GM12878 (cell line): ENCODE data around the gene SLCO3A1. TPM values are rescaled to one million over a fixed set of nuclear protein-coding genes. Genes with fewer than 3 reads are reported as not detected.

ENCODE experiments used
- ATAC-seq: fragments of 200-7000 bp; cut with Tn5 transposase; 3 replicates; pipeline ENCODE4 v1.9.1; 2020; ENCODE audit warnings: mild to moderate bottlenecking, moderate library complexity
- BruUV-seq: library from RNA; stranded (reverse); fragments of 400-500 nt; replicated peaks from 2 replicates; lab custom pipeline; 2021; lab: Mats Ljungman, UMichigan
- CTCF ChIA-PET: fragments of 300-600 bp; sonication (Branson Sonifier 250); formaldehyde crosslinking; extraction: SDS; loops from one replicate; lab custom pipeline; 2021; ENCODE audit warnings: inconsistent platforms; lab: Yijun Ruan, JAX
- POLR2A ChIA-PET: fragments of 350-600 bp; formaldehyde crosslinking; extraction: SDS; loops from one replicate; lab custom pipeline; 2021; ENCODE audit warnings: inconsistent platforms; lab: Charles Lee
- RAD21 ChIA-PET: fragments of 300-600 bp; sonication (Branson Sonifier 250); formaldehyde crosslinking; loops from one replicate; lab custom pipeline; 2023; ENCODE audit warnings: antibody characterized with exemption; ENCODE audit not compliant: unreplicated experiment; lab: Charles Lee
- SMC1A ChIA-PET: fragments of 300-600 bp; sonication (Branson Sonifier 250); formaldehyde crosslinking; loops from one replicate; lab custom pipeline; 2023; ENCODE audit not compliant: unreplicated experiment, uncharacterized antibody; lab: Charles Lee
- DNase-seq: peaks from one replicate; pipeline ENCODE4 v3.0.0-alpha.2; 2011; ENCODE audit warnings: low read depth, low spot score
- FAIRE-seq: peaks from 3 replicates; lab custom pipeline; 2011; peaks lifted over from hg19 to GRCh38; lab: Jason Lieb, UNC
- H2AFZ ChIP-seq: 2 replicates; pipeline ENCODE4 v1.6.0; 2011; ENCODE audit warnings: low read depth, low read length, control low read depth; ENCODE audit not compliant: control insufficient read depth
- H3K27ac ChIP-seq: 2 replicates; pipeline ENCODE4 v1.5.1; 2011; ENCODE audit warnings: control low read depth; ENCODE audit not compliant: control insufficient read depth, insufficient read depth
- H3K27me3 ChIP-seq, 2 experiments: replicated peaks in 1 of 2; 2 replicates each; pipeline versions ENCODE4 v1.6.0 to v1.6.1; 2011; ENCODE audit warnings: low read length in 1 of 2; ENCODE audit not compliant: control insufficient read depth in 2 of 2, insufficient read depth in 2 of 2
- H3K36me3 ChIP-seq, 2 experiments: 2 replicates each; pipeline ENCODE4 v1.5.1; 2011; ENCODE audit warnings: low read length in 1 of 2; ENCODE audit not compliant: control insufficient read depth in 2 of 2, insufficient read depth in 2 of 2
- H3K4me1 ChIP-seq: 2 replicates; pipeline ENCODE4 v1.6.1; 2011; ENCODE audit warnings: mild to moderate bottlenecking, low read length, moderate library complexity, mixed read lengths; ENCODE audit not compliant: control insufficient read depth, insufficient read depth
- H3K4me2 ChIP-seq: 2 replicates; pipeline ENCODE4 v1.6.0; 2011; ENCODE audit warnings: control low read depth; ENCODE audit not compliant: control insufficient read depth, insufficient read depth
- H3K4me3 ChIP-seq: fragments of 200-600 bp; sonication (generic); 2 replicates; pipeline ENCODE4 v1.5.1; 2016
- H3K79me2 ChIP-seq: 2 replicates; pipeline ENCODE4 v1.6.0; 2011; ENCODE audit warnings: low read length; ENCODE audit not compliant: control insufficient read depth, insufficient read depth
- H3K9ac ChIP-seq: 2 replicates; pipeline ENCODE4 v1.8.0; 2011; ENCODE audit warnings: low read length, control low read depth, mixed read lengths; ENCODE audit not compliant: control insufficient read depth, insufficient read depth
- H3K9me3 ChIP-seq: replicated peaks from 3 replicates; pipeline ENCODE4 v1.5.1; 2011; ENCODE audit warnings: mild to moderate bottlenecking, low read length; ENCODE audit not compliant: control insufficient read depth, insufficient read depth
- H4K20me1 ChIP-seq: 2 replicates; pipeline ENCODE4 v1.6.0; 2011; ENCODE audit not compliant: control insufficient read depth, insufficient read depth
- BRCA1 ChIP-seq: IDR thresholded peaks from 2 replicates; pipeline ENCODE4 v1.6.1; 2011; ENCODE audit warnings: low read depth, low read length, improper control_type of control experiment
- IRF5 ChIP-seq: fragments of 450-650 bp; IDR thresholded peaks from 2 replicates; pipeline ENCODE4 v1.6.1; 2017; ENCODE audit warnings: borderline replicate concordance
- NRF1 ChIP-seq: conservative IDR thresholded peaks from 2 replicates; pipeline ENCODE4 v1.6.1; 2011; ENCODE audit warnings: mild to moderate bottlenecking, low read depth, low read length, improper control_type of control experiment
- RELA ChIP-seq: fragments of 450-650 bp; IDR thresholded peaks from 2 replicates; pipeline ENCODE4 v1.8.0; 2014; ENCODE audit warnings: borderline replicate concordance; ENCODE audit not compliant: partially characterized antibody
- SREBF2 ChIP-seq: IDR thresholded peaks from 2 replicates; pipeline ENCODE4 v1.6.1; 2012; ENCODE audit warnings: mild to moderate bottlenecking, low read length
- SUPT20H ChIP-seq: IDR thresholded peaks from 2 replicates; pipeline ENCODE4 v1.6.1; 2011; ENCODE audit warnings: low read depth, mild to moderate bottlenecking, low read length, moderate library complexity, borderline replicate concordance; ENCODE audit not compliant: control insufficient read depth
- WRNIP1 ChIP-seq: IDR thresholded peaks from 2 replicates; pipeline ENCODE4 v1.6.1; 2011; ENCODE audit warnings: low read depth, low read length, improper control_type of control experiment, borderline replicate concordance
- WGBS: methylation state at CpG from one replicate; pipeline ENCODE4 v1.1.6; 2016; ENCODE audit warnings: low lambda C conversion rate; ENCODE audit not compliant: insufficient replicate concordance, insufficient coverage; ENCODE audit errors: missing lambda C conversion rate; 5-methylcytosine and 5-hydroxymethylcytosine counted together
- in situ Hi-C: fragments of 300-500 bp; cut with MboI; formaldehyde crosslinking; loops from 9 replicates; pipeline ENCODE4 v1.14.3; 2018; ENCODE audit warnings: mixed read lengths
- intact Hi-C: fragments of 100-400 bp; cut with micrococcal nuclease; formaldehyde crosslinking; loops from one replicate; pipeline ENCODE4 v1.14.2; 2022; ENCODE audit not compliant: unreplicated experiment
- polyA plus RNA-seq, 11 experiments: library from polyadenylated mRNA; depleted of rRNA in 4 of 11; unstranded in 6 of 11; stranded (reverse) in 5 of 11; fragments of >200 nt; fragmentation: Nextera tagmentation in 4 of 11; fragmentation: Illumina TruSeq in 1 of 11; extraction: Ambion mirVana in 4 of 11; extraction: Trizol in 1 of 11; gene quantifications; 1 replicate in 1 of 11; 2 replicates in 10 of 11; pipeline versions ENCODE4 v1.2.1 to v1.2.3, GENCODE V29; 2011 to 2016; ENCODE audit warnings: inconsistent platforms in 2 of 11, missing spikeins in 2 of 11, low read depth in 1 of 11
- total RNA-seq, 4 experiments: library from RNA; depleted of rRNA in 3 of 4; stranded (reverse); fragments of >200 nt in 3 of 4; fragmentation: Illumina TruSeq in 1 of 4; extraction: Trizol in 1 of 4; gene quantifications; 2 replicates each; pipeline versions ENCODE4 v1.2.1 to v1.2.3, GENCODE V29; 2013 to 2021
- TF ChIP-seq, protein P1 (sequence below): IDR thresholded peaks from 2 replicates; pipeline ENCODE4 v1.6.1; 2012; ENCODE audit warnings: low read length, inconsistent platforms

The SLCO3A1 gene
- total and polyA plus RNA-seq, 10 of the 15 experiments (the other 5 are each of a cell fraction or from before 2014, with no cell fraction given), result 0.05 to 5.9 (median 0.31) TPM

DNA sequence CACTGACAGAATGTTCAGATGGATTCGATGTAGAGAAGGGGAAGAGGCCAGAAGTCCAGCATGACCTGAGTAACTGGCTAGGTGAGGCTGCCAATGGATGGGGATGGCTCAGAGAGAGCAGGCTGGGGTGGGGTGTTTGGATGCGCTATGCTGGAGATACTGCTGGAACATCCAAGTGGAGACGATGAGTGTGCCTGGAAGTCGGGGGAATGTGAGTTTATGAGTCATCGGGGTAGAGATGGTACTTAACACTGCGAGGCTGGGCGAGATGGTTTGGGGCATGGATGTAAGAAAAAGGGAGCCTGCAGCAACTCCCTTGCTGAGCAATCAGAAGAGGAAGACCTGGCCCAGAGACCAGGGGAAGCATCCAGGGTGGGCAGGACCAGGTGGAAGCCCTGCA is 180.7 kb downstream of the SLCO3A1 start:
- Histone ChIP-seq H3K4me1 (no peaks in the 10 kb centered on the region), H3K79me2 (no peaks in the 10 kb centered on the region), H3K9me3 (no peaks in the 10 kb centered on the region), H3K27ac (no peak overlapping the region), H3K27me3 (no peaks in the 10 kb centered on the region; a peak in 1 of 4 replicates), H2AFZ (no peak overlapping the region), H3K9ac (no peak overlapping the region), H4K20me1 (no peaks in the 10 kb centered on the region), H3K4me2 (no peak overlapping the region), H3K4me3 (no peak overlapping the region), H3K36me3 (no peaks in the 10 kb centered on the region)
- no peak for FAIRE-seq
- no peak for ATAC-seq
- DNase-seq, result no peak
- in situ Hi-C loops, result no loop called here
- BruUV-seq, result no TSS peak
- ChIA-PET RAD21 (no interaction called here), POLR2A (no interaction called here), CTCF (no interaction called here), SMC1A (no interaction called here)
- WGBS, result 19% methylated on average over 7 of the region's 7 CpGs
- intact Hi-C loops, result no loop called here
- TF ChIP-seq BRCA1 (no peak), SUPT20H (no peak), RELA (no peak), IRF5 (no peak), NRF1 (no peak), WRNIP1 (no peak), SREBF2 (no peak)
- TF ChIP-seq, protein P1, sequence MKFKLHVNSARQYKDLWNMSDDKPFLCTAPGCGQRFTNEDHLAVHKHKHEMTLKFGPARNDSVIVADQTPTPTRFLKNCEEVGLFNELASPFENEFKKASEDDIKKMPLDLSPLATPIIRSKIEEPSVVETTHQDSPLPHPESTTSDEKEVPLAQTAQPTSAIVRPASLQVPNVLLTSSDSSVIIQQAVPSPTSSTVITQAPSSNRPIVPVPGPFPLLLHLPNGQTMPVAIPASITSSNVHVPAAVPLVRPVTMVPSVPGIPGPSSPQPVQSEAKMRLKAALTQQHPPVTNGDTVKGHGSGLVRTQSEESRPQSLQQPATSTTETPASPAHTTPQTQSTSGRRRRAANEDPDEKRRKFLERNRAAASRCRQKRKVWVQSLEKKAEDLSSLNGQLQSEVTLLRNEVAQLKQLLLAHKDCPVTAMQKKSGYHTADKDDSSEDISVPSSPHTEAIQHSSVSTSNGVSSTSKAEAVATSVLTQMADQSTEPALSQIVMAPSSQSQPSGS, result no peak
